Psoas muscle (tissue), 8 donors: Measurements from ENCODE around the gene ARHGAP15. TPM values are rescaled to one million over a fixed set of nuclear protein-coding genes. Genes with fewer than 3 reads are reported as not detected.

Experiments used
- ATAC-seq, 4 donors: fragments of 200-7000 bp; cut with Tn5 transposase; one replicate each; pipeline ENCODE4 v1.9.1; 2020; ENCODE audit warnings: moderate library complexity in 3 of 4, mild to moderate bottlenecking in 2 of 4
- DNase-seq, 2 donors: peaks; one replicate each; pipeline ENCODE4 v3.0.0-alpha.2; 2020
- H3K27ac ChIP-seq: fragments of 200-600 bp; one replicate; pipeline ENCODE4 v1.8.0; 2022
- H3K27me3 ChIP-seq, 3 donors: fragments of 200-600 bp in 1 of 3; one replicate each; pipeline versions ENCODE4 v1.6.1 to v1.8.0; 2013 to 2022; ENCODE audit warnings: low read length in 2 of 3, mild to moderate bottlenecking in 2 of 3, moderate library complexity in 1 of 3; ENCODE audit not compliant: insufficient read depth in 3 of 3
- H3K36me3 ChIP-seq, 2 donors: fragments of 200-600 bp in 1 of 2; one replicate each; pipeline versions ENCODE4 v1.6.1 to v1.8.0; 2013 to 2022; ENCODE audit warnings: low read depth in 1 of 2, mild to moderate bottlenecking in 1 of 2, moderate library complexity in 1 of 2; ENCODE audit not compliant: insufficient read depth in 1 of 2
- H3K4me1 ChIP-seq: fragments of 200-600 bp; one replicate; pipeline ENCODE4 v1.8.0; 2022
- H3K4me3 ChIP-seq: fragments of 200-600 bp; one replicate; pipeline ENCODE4 v1.8.0; 2022; ENCODE audit warnings: mild to moderate bottlenecking
- H3K9me3 ChIP-seq: fragments of 200-600 bp; one replicate; pipeline ENCODE4 v1.8.0; 2022
- WGBS, 3 donors: extraction: QIAGEN DNeasy Blood & Tissue Kit; methylation state at CpG; one replicate each; pipeline versions ENCODE4 v1.1.6 to v1.1.7; 2013; 5-methylcytosine and 5-hydroxymethylcytosine counted together
- intact Hi-C, 2 donors: fragments of 100-400 bp; cut with DNase I; formaldehyde crosslinking; loops; one replicate each; pipeline versions ENCODE4 v1.11.0 to v1.14.2; 2022
- polyA plus RNA-seq, 3 donors: library from polyadenylated mRNA; stranded (reverse); fragments of 200-250 nt; gene quantifications; one replicate each; pipeline ENCODE4 v1.2.3, GENCODE V29; 2013
- total RNA-seq, 4 donors: library from RNA; stranded (reverse); fragmentation: NEBNext Ultra II Directional in 2 of 4; extraction: Animal tissue kit (Norgen Biotek cat#: 25700) in 2 of 4; gene quantifications; one replicate each; pipeline versions ENCODE4 v1.2.1 to v1.2.4, GENCODE V29; 2021 to 2023
- TF ChIP-seq, protein P1 (sequence below): fragments of 200-600 bp; IDR thresholded peaks from one replicate; pipeline ENCODE4 v1.8.0; 2022; ENCODE audit warnings: antibody characterized with exemption
- donor health status: healthy with polysubstance abuse.
- donor health status: DM: no; HTN: no; CAD: no; lungs with moderate emphysema.
- donor health status: Bipolar disorder and iron deficiency.
- donor health status: healthy.
- donor health status: DM: yes; HTN: yes; CAD: no.
- donor health status: DM: no; HTN: no; CAD: no.
- donor health status: DM: no; HTN: no; CAD: no.
- donor health status: DM: yes; HTN: yes; CAD: no.

The ARHGAP15 gene
- total and polyA plus RNA-seq, 7 donors, result 0.49 to 3.1 (median 0.95) TPM

DNA sequence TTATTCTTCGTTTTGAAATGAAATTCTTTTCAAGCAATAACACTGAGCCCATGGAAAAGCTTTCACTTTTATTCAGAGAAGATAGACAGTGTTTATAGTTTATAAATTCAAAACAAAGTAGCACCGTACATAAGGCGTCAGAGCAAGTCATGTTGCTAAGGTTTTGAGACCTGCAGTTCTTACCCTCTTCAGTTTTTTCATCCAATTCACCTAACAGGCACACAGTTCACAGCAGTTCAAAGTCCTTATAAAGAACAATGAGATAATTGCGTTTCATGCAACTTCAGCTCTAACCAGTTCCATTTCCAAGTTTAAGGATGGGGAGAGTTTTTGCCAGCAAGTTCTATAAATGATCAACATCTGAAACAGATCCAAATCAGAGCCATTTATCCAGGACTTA, 96.7 kb downstream of the ARHGAP15 start:
- Histone ChIP-seq H3K27ac (no peak overlapping the region), H3K27me3 (no peaks in the 10 kb centered on the region), H3K4me1 (no peaks in the 10 kb centered on the region), H3K4me3 (no peak overlapping the region), H3K9me3 (no peaks in the 10 kb centered on the region), H3K36me3 (no peaks in the 10 kb centered on the region)
- ATAC-seq (no peak), DNase-seq (no peak)
- intact Hi-C loops, result no loop called here
- TF ChIP-seq, protein P1, sequence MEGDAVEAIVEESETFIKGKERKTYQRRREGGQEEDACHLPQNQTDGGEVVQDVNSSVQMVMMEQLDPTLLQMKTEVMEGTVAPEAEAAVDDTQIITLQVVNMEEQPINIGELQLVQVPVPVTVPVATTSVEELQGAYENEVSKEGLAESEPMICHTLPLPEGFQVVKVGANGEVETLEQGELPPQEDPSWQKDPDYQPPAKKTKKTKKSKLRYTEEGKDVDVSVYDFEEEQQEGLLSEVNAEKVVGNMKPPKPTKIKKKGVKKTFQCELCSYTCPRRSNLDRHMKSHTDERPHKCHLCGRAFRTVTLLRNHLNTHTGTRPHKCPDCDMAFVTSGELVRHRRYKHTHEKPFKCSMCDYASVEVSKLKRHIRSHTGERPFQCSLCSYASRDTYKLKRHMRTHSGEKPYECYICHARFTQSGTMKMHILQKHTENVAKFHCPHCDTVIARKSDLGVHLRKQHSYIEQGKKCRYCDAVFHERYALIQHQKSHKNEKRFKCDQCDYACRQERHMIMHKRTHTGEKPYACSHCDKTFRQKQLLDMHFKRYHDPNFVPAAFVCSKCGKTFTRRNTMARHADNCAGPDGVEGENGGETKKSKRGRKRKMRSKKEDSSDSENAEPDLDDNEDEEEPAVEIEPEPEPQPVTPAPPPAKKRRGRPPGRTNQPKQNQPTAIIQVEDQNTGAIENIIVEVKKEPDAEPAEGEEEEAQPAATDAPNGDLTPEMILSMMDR, result no peak
- 59 to 67% (median 59%) methylated on average over 4 of the region's 4 CpGs for WGBS, 3 donors

DNA sequence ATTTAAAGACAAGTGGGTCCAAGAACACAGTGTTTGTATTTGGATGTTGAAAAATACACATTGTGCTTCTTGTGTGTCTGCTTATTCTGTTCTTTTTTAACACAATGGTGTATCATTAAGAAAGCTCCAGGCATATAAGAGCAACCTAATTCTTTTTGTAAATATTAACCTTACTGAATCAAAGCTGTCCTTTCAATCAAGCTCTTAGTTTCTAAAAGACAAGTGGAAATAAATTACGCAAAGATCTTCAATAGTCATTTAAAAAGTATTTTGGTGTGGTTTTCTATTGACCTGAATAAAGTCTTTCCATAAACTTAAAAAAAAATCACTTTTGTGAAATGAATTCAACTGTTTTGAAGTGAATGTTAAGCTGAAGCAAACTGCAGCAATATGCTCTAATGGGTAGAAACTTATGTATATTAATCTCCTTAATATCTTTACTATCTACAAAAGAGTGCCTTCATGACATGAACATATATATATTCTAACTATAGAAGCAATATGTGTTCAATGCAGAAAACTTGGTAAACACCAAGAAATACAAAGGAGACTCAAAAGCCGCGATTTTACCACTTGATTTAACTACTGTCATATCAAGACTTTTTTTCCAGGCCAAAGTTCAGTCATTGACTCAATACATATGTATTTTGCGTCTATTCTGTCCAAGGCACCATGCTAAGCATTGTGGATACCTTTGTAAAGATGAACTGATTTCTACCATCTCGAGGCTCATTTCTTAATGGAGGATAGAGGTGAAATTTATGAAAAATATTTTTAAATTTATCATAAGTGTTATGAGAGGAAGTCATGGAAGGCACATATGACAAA, 97.7 kb downstream of the ARHGAP15 start:
- intact Hi-C loops, result no loop called here
- TF ChIP-seq, protein P1, result no peak
- Histone ChIP-seq H3K4me3 (no peak overlapping the region), H3K27me3 (no peaks in the 10 kb centered on the region), H3K9me3 (no peaks in the 10 kb centered on the region), H3K4me1 (no peaks in the 10 kb centered on the region), H3K27ac (no peak overlapping the region), H3K36me3 (no peaks in the 10 kb centered on the region)
- DNase-seq (no peak), ATAC-seq (no peak)
- WGBS, 3 donors, result 95 to 96% (median 96%) methylated on average over 5 of the region's 5 CpGs

GRCh38 chr2:143229411-143229810, 100.2 kb downstream of the ARHGAP15 start:
- Histone ChIP-seq H3K27ac (no peak overlapping the region), H3K9me3 (peaks cover 4% of the 10 kb centered on the region), H3K4me3 (no peak overlapping the region), H3K27me3 (no peaks in the 10 kb centered on the region), H3K4me1 (no peaks in the 10 kb centered on the region), H3K36me3 (no peaks in the 10 kb centered on the region)
- ATAC-seq (no peak), DNase-seq (no peak)
- intact Hi-C loops, result no loop called here
- TF ChIP-seq, protein P1, result no peak
- WGBS, 3 donors, result 70 to 75% (median 74%) methylated on average over 5 of the region's 5 CpGs

GRCh38 chr2:143229952-143230351, 100.7 kb downstream of the ARHGAP15 start:
- Histone ChIP-seq H3K27ac (no peak overlapping the region), H3K4me3 (no peak overlapping the region), H3K9me3 (peaks cover 4% of the 10 kb centered on the region), H3K36me3 (no peaks in the 10 kb centered on the region), H3K4me1 (no peaks in the 10 kb centered on the region), H3K27me3 (no peaks in the 10 kb centered on the region)
- TF ChIP-seq, protein P1, result no peak
- intact Hi-C loops, result no loop called here
- WGBS, 3 donors, result 46 to 58% (median 54%) methylated on average over 2 of the region's 2 CpGs
- ATAC-seq (no peak), DNase-seq (no peak)
